Activated T-cell treated with anti-CD3 and anti-CD28 coated beads, Interleukin-2, amount 50 U/mL, for 4 hours (primary cell): ENCODE data around the gene EREG. TPM values are rescaled to one million over a fixed set of nuclear protein-coding genes. Genes with fewer than 3 reads are reported as not detected.
"Not testable (repeated sequence)": the region's sequence is repeated elsewhere in the genome, so short reads cannot be mapped to it uniquely, and the experiment has no call there.

Source experiments
- ATAC-seq, 2 donors: fragments of 200-7000 bp; cut with Tn5 transposase; one replicate each; pipeline ENCODE4 v1.10.0; 2021
- DNase-seq: peaks from one replicate; pipeline ENCODE4 v3.0.0-alpha.2; 2020
- H3K27me3 Mint-ChIP-seq: one replicate; pipeline ENCODE4 v1.8.0; 2021; ENCODE audit warnings: low read depth, mixed read lengths
- H3K36me3 Mint-ChIP-seq: one replicate; pipeline ENCODE4 v1.8.0; 2022; ENCODE audit warnings: mixed read lengths; ENCODE audit not compliant: insufficient read depth
- H3K4me1 Mint-ChIP-seq: one replicate; pipeline ENCODE4 v1.8.0; 2021; ENCODE audit warnings: low read depth, mixed read lengths
- H3K4me3 Mint-ChIP-seq: one replicate; pipeline ENCODE4 v1.8.0; 2021; ENCODE audit warnings: mild to moderate bottlenecking, moderate library complexity, mixed read lengths
- H3K9me3 Mint-ChIP-seq: one replicate; pipeline ENCODE4 v1.8.0; 2021; ENCODE audit warnings: mixed read lengths
- total RNA-seq, 3 donors: library from RNA; stranded (reverse); gene quantifications; one replicate each; pipeline ENCODE4 v1.2.1, GENCODE V29; 2021

The EREG gene
- total RNA-seq, 3 donors from 2014 or later = 0.13 to 0.63 (median 0.54) TPM

GRCh38 chr4:74387790-74388189, 22.8 kb downstream of the EREG start:
- Mint-ChIP-seq H3K27me3 (peaks cover 12% of the 10 kb centered on the region), H3K4me3 (no peak overlapping the region), H3K9me3 (no peaks in the 10 kb centered on the region), H3K36me3 (no peaks in the 10 kb centered on the region), H3K4me1 (no peaks in the 10 kb centered on the region)
- ATAC-seq (no peak), DNase-seq (no peak)

GRCh38 chr4:74389494-74389893, 24.5 kb downstream of the EREG start:
- H3K9me3 Mint-ChIP-seq = no peaks in the 10 kb centered on the region
- H3K27me3 Mint-ChIP-seq = peaks cover 12% of the 10 kb centered on the region
- H3K36me3 Mint-ChIP-seq = no peaks in the 10 kb centered on the region
- H3K4me3 Mint-ChIP-seq = no peak overlapping the region
- DNase-seq = no peak
- H3K4me1 Mint-ChIP-seq = no peaks in the 10 kb centered on the region
- ATAC-seq = no peak

- H3K36me3 Mint-ChIP-seq = no peaks in the 10 kb centered on the region
- no peaks in the 10 kb centered on the region for H3K9me3 Mint-ChIP-seq
- H3K4me1 Mint-ChIP-seq = no peaks in the 10 kb centered on the region
- peaks cover 12% of the 10 kb centered on the region for H3K27me3 Mint-ChIP-seq
- no peak overlapping the region for H3K4me3 Mint-ChIP-seq
- ATAC-seq = no peak
- no peak for DNase-seq
These were observed 25.7 kb downstream of the EREG start for GRCh38 chr4:74390677-74391076.

- Mint-ChIP-seq H3K4me3 (no peak overlapping the region), H3K27me3 (peaks cover 12% of the 10 kb centered on the region), H3K36me3 (no peaks in the 10 kb centered on the region), H3K9me3 (no peaks in the 10 kb centered on the region), H3K4me1 (no peaks in the 10 kb centered on the region)
- ATAC-seq (no peak), DNase-seq (no peak)
These were observed 26.4 kb downstream of the EREG start for GRCh38 chr4:74391346-74391745.

GRCh38 chr4:74391890-74392475, 27.0 kb downstream of the EREG start:
- no peaks in the 10 kb centered on the region for H3K36me3 Mint-ChIP-seq
- H3K9me3 Mint-ChIP-seq = no peaks in the 10 kb centered on the region
- no peak overlapping the region for H3K4me3 Mint-ChIP-seq
- H3K4me1 Mint-ChIP-seq = no peaks in the 10 kb centered on the region
- peaks cover 12% of the 10 kb centered on the region for H3K27me3 Mint-ChIP-seq
- ATAC-seq (no peak), DNase-seq (no peak)

- H3K4me1 Mint-ChIP-seq = peaks cover 8% of the 10 kb centered on the region
- DNase-seq = no peak
- no peak overlapping the region for H3K4me3 Mint-ChIP-seq
- no peaks in the 10 kb centered on the region for H3K9me3 Mint-ChIP-seq
- ATAC-seq = no peak
- peaks cover 6% of the 10 kb centered on the region for H3K27me3 Mint-ChIP-seq
- no peaks in the 10 kb centered on the region for H3K36me3 Mint-ChIP-seq
These were observed 29.7 kb downstream of the EREG start for GRCh38 chr4:74394476-74395136.

GRCh38 chr4:74395633-74396032, 30.7 kb downstream of the EREG start:
- DNase-seq (no peak), ATAC-seq (no peak)
- Mint-ChIP-seq H3K36me3 (no peaks in the 10 kb centered on the region), H3K9me3 (no peaks in the 10 kb centered on the region), H3K27me3 (no peaks in the 10 kb centered on the region), H3K4me1 (peaks cover 8% of the 10 kb centered on the region), H3K4me3 (no peak overlapping the region)

- H3K9me3 Mint-ChIP-seq = no peaks in the 10 kb centered on the region
- no peaks in the 10 kb centered on the region for H3K27me3 Mint-ChIP-seq
- H3K36me3 Mint-ChIP-seq = no peaks in the 10 kb centered on the region
- ATAC-seq (peak; percentile 38 to 71), DNase-seq (no peak)
- H3K4me3 Mint-ChIP-seq = peak overlapping the region; percentile 93
- peaks cover 8% of the 10 kb centered on the region for H3K4me1 Mint-ChIP-seq
These were observed 32.9 kb downstream of the EREG start for GRCh38 chr4:74397748-74398426.

GRCh38 chr4:74398894-74399589, 34.1 kb downstream of the EREG start:
- ATAC-seq, H3K36me3 Mint-ChIP-seq, H3K4me1 Mint-ChIP-seq, H3K27me3 Mint-ChIP-seq, DNase-seq, H3K9me3 Mint-ChIP-seq: not testable (repeated sequence)
- H3K4me3 Mint-ChIP-seq = peak overlapping the region; percentile 93

GRCh38 chr4:74400395-74400794, 35.5 kb downstream of the EREG start:
- no peak for ATAC-seq
- H3K27me3 Mint-ChIP-seq = no peaks in the 10 kb centered on the region
- no peaks in the 10 kb centered on the region for H3K36me3 Mint-ChIP-seq
- H3K4me3 Mint-ChIP-seq = no peak overlapping the region
- peaks cover 8% of the 10 kb centered on the region for H3K4me1 Mint-ChIP-seq
- no peaks in the 10 kb centered on the region for H3K9me3 Mint-ChIP-seq
- no peak for DNase-seq

GRCh38 chr4:74402692-74403456, 37.9 kb downstream of the EREG start:
- Mint-ChIP-seq H3K4me1 (peaks cover 6% of the 10 kb centered on the region), H3K9me3 (no peaks in the 10 kb centered on the region), H3K36me3 (no peaks in the 10 kb centered on the region), H3K4me3 (no peak overlapping the region), H3K27me3 (no peaks in the 10 kb centered on the region)
- ATAC-seq = no peak
- no peak for DNase-seq

GRCh38 chr4:74407891-74408290, 42.9 kb downstream of the EREG start:
- no peaks in the 10 kb centered on the region for H3K4me1 Mint-ChIP-seq
- no peaks in the 10 kb centered on the region for H3K9me3 Mint-ChIP-seq
- H3K4me3 Mint-ChIP-seq = no peak overlapping the region
- H3K36me3 Mint-ChIP-seq = no peaks in the 10 kb centered on the region
- DNase-seq (no peak), ATAC-seq (no peak)
- no peaks in the 10 kb centered on the region for H3K27me3 Mint-ChIP-seq

- no peak for ATAC-seq
- Mint-ChIP-seq H3K4me1 (no peaks in the 10 kb centered on the region), H3K36me3 (no peaks in the 10 kb centered on the region), H3K4me3 (no peak overlapping the region), H3K9me3 (no peaks in the 10 kb centered on the region), H3K27me3 (no peaks in the 10 kb centered on the region)
- DNase-seq = no peak
These were observed 43.7 kb downstream of the EREG start for GRCh38 chr4:74408639-74409038.

- Mint-ChIP-seq H3K4me3 (no peak overlapping the region), H3K27me3 (no peaks in the 10 kb centered on the region), H3K4me1 (no peaks in the 10 kb centered on the region), H3K36me3 (no peaks in the 10 kb centered on the region), H3K9me3 (no peaks in the 10 kb centered on the region)
- ATAC-seq = no peak
- no peak for DNase-seq
These were observed 45.3 kb downstream of the EREG start for GRCh38 chr4:74410272-74410671.
